ENCODE data around the gene PRKAG1.

DNA sequence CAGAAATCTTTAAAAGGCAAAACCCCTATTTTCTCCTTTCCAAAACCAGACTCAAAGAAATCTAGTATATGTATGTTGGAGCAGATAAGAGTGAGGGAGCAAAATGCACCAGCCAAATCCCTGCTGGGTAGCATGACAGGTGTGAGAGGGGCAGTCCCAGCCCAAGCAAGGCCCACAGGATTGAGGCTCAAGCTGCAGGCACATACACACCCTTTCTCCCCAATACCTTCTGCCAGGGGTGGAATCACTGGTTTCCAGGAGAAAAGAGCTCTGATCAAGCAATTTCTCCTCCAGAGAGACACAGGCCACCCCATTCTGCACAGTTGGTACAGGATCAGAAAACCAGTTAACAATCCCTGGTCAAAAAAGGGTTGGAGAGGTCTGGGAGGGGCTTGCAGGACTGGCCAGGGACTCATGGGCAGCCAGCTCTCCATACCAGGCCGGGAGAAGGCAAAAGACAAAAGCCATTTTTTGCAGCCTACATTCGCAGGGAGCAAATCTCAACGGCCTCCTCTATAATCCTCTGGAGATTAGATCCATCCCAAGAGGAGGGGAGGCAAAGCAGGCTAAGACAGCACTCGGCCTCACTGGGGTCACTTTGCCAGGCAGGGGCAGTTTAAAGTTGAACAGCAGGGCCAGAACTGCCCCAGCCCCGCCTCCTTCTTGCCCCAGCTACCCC is 39.9 kb upstream of the PRKAG1 start:
- TF ChIP-seq, protein P1, sequence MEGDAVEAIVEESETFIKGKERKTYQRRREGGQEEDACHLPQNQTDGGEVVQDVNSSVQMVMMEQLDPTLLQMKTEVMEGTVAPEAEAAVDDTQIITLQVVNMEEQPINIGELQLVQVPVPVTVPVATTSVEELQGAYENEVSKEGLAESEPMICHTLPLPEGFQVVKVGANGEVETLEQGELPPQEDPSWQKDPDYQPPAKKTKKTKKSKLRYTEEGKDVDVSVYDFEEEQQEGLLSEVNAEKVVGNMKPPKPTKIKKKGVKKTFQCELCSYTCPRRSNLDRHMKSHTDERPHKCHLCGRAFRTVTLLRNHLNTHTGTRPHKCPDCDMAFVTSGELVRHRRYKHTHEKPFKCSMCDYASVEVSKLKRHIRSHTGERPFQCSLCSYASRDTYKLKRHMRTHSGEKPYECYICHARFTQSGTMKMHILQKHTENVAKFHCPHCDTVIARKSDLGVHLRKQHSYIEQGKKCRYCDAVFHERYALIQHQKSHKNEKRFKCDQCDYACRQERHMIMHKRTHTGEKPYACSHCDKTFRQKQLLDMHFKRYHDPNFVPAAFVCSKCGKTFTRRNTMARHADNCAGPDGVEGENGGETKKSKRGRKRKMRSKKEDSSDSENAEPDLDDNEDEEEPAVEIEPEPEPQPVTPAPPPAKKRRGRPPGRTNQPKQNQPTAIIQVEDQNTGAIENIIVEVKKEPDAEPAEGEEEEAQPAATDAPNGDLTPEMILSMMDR (IDR thresholded peaks at IDR 0.05; ENCODE audit: low read depth, low read length), result no peak
- TF ChIP-seq EZH2phosphoT487 (IDR thresholded peaks at IDR 0.05; ENCODE audit: low read depth), result no peak

All from OCI-LY3 (cell line).